OCI-LY7 (cell line): ENCODE results near the gene HPSE2. TPM values are rescaled to one million over a fixed set of nuclear protein-coding genes. Genes with fewer than 3 reads are reported as not detected.

Experiments
- BruUV-seq: library from RNA; stranded (reverse); fragments of 400-500 nt; replicated peaks from 2 replicates; lab custom pipeline; 2021; lab: Mats Ljungman, UMichigan
- CTCF ChIA-PET: fragments of 300-600 bp; sonication (Branson Sonifier 250); formaldehyde crosslinking; loops from one replicate; lab custom pipeline; 2022; ENCODE audit warnings: antibody characterized with exemption; ENCODE audit not compliant: unreplicated experiment; lab: Charles Lee
- POLR2A ChIA-PET: fragments of 300-600 bp; sonication (Branson Sonifier 250); formaldehyde crosslinking; loops from one replicate; lab custom pipeline; 2022; ENCODE audit warnings: antibody characterized with exemption; lab: Charles Lee
- DNase-seq: peaks from one replicate; pipeline ENCODE4 v3.0.0-alpha.2; 2015; ENCODE audit warnings: low spot score
- H2AFZ ChIP-seq: fragments of 200-600 bp; sonication (generic), shearing (Covaris generic); 2 replicates; pipeline ENCODE4 v1.6.1; 2014; ENCODE audit warnings: mild to moderate bottlenecking, antibody characterized with exemption, low read length, moderate library complexity
- H3K27ac ChIP-seq: fragments of 200-600 bp; sonication (generic); 2 replicates; pipeline ENCODE4 v1.5.1; 2014; ENCODE audit warnings: mixed run types, low read depth, mild to moderate bottlenecking, moderate library complexity, low read length, inconsistent platforms; ENCODE audit not compliant: poor library complexity, severe bottlenecking
- H3K36me3 ChIP-seq: fragments of 200-600 bp; sonication (generic); 2 replicates; pipeline ENCODE4 v1.6.1; 2014; ENCODE audit warnings: mild to moderate bottlenecking, antibody characterized with exemption, low read length, moderate library complexity, mixed read lengths; ENCODE audit not compliant: insufficient read depth
- H3K4me1 ChIP-seq: fragments of 200-600 bp; sonication (generic); 2 replicates; pipeline ENCODE4 v1.5.1; 2014; ENCODE audit warnings: mild to moderate bottlenecking, low read length; ENCODE audit not compliant: insufficient read depth, poor library complexity, severe bottlenecking
- H3K4me2 ChIP-seq: fragments of 200-600 bp; sonication (generic); 2 replicates; pipeline ENCODE4 v1.6.1; 2014; ENCODE audit warnings: mild to moderate bottlenecking, low read length
- H3K4me3 ChIP-seq: fragments of 200-600 bp; sonication (generic); 2 replicates; pipeline ENCODE4 v1.5.1; 2014; ENCODE audit warnings: mild to moderate bottlenecking, low read depth, low read length; ENCODE audit not compliant: poor library complexity, severe bottlenecking
- H3K79me2 ChIP-seq: fragments of 200-600 bp; sonication (generic); 2 replicates; pipeline ENCODE4 v1.6.1; 2016; ENCODE audit warnings: low read depth, mild to moderate bottlenecking, low read length, moderate library complexity, mixed read lengths; ENCODE audit not compliant: insufficient read depth
- H3K9me2 ChIP-seq: fragments of 200-600 bp; sonication (generic); 2 replicates; pipeline ENCODE4 v1.6.1; 2016; ENCODE audit warnings: mild to moderate bottlenecking, low read length, mixed read lengths; ENCODE audit not compliant: insufficient read depth
- H3K9me3 ChIP-seq: fragments of 200-600 bp; sonication (generic); 2 replicates; pipeline ENCODE4 v1.6.1; 2014; ENCODE audit warnings: mild to moderate bottlenecking, mixed run types, low read length, mixed read lengths
- H4K20me1 ChIP-seq: fragments of 200-600 bp; sonication (generic); 2 replicates; pipeline ENCODE4 v1.6.1; 2014; ENCODE audit warnings: mild to moderate bottlenecking, antibody characterized with exemption, low read length, moderate library complexity, mixed read lengths; ENCODE audit not compliant: insufficient read depth
- EZH2phosphoT487 ChIP-seq: fragments of 200-600 bp; sonication (generic); IDR thresholded peaks from 2 replicates; pipeline ENCODE4 v1.6.1; 2018; ENCODE audit warnings: low read depth, borderline replicate concordance, mild to moderate bottlenecking, mixed run types, antibody characterized with exemption, low read length, moderate library complexity, mixed read lengths
- intact Hi-C: fragments of 100-400 bp; cut with micrococcal nuclease; formaldehyde crosslinking; loops from one replicate; pipeline ENCODE4 v1.10.0; 2022; ENCODE audit not compliant: unreplicated experiment
- total RNA-seq, 2 experiments: library from RNA; depleted of rRNA in 1 of 2; stranded (reverse); fragments of >200 nt in 1 of 2; shearing (Covaris generic) in 1 of 2; gene quantifications; 2 replicates each; pipeline ENCODE4 v1.2.3, GENCODE V29; 2014 to 2022
- TF ChIP-seq, protein P1 (sequence below): fragments of 200-600 bp; sonication (generic); conservative IDR thresholded peaks from 2 replicates; pipeline ENCODE4 v1.5.1; 2014; ENCODE audit warnings: mild to moderate bottlenecking, antibody characterized with exemption, low read length, moderate library complexity, mixed read lengths

Gene HPSE2
- total RNA-seq, 2 experiments from 2014 or later, result not detected

GRCh38 chr10:98920360-98920759 lies 315.3 kb downstream of the HPSE2 start:
- POLR2A ChIA-PET, result no interaction called here

DNA sequence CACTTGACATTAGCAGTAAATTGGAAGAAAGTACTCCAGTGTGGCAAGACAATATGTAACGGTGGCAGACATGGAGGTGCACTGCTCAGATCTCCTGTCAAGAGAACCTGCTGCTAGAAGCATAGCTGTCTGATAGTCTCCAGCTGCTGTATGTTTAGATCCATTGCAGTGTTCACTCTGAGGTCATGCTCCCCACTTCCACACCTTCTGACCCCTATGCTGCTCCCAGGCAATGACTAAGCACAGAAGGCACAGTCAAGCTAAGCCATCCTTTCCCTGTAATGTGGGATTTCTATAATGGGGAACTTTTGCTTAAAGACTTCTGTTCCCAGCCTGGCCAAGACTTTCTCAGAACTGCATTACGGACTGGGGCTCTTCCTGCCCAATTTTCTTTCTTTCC lies 315.8 kb downstream of the HPSE2 start:
- TF ChIP-seq EZH2phosphoT487, result no peak
- TF ChIP-seq, protein P1, sequence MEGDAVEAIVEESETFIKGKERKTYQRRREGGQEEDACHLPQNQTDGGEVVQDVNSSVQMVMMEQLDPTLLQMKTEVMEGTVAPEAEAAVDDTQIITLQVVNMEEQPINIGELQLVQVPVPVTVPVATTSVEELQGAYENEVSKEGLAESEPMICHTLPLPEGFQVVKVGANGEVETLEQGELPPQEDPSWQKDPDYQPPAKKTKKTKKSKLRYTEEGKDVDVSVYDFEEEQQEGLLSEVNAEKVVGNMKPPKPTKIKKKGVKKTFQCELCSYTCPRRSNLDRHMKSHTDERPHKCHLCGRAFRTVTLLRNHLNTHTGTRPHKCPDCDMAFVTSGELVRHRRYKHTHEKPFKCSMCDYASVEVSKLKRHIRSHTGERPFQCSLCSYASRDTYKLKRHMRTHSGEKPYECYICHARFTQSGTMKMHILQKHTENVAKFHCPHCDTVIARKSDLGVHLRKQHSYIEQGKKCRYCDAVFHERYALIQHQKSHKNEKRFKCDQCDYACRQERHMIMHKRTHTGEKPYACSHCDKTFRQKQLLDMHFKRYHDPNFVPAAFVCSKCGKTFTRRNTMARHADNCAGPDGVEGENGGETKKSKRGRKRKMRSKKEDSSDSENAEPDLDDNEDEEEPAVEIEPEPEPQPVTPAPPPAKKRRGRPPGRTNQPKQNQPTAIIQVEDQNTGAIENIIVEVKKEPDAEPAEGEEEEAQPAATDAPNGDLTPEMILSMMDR, result no peak
- intact Hi-C loops, result no loop called here

More at GRCh38 chr10:98920360-98920759, 315.3 kb downstream of the HPSE2 start:
- Histone ChIP-seq H4K20me1 (no peaks in the 10 kb centered on the region), H3K4me1 (no peaks in the 10 kb centered on the region), H3K36me3 (no peaks in the 10 kb centered on the region), H3K4me3 (no peak overlapping the region), H3K9me2 (no peaks in the 10 kb centered on the region), H3K79me2 (no peaks in the 10 kb centered on the region), H3K4me2 (no peak overlapping the region), H3K27ac (no peak overlapping the region), H2AFZ (no peak overlapping the region), H3K9me3 (no peaks in the 10 kb centered on the region)
- TF ChIP-seq, protein P1, result no peak
- TF ChIP-seq EZH2phosphoT487, result no peak
- intact Hi-C loops, result no loop called here
- CTCF ChIA-PET, result no interaction called here
- BruUV-seq, result no TSS peak
- no peak for DNase-seq

GRCh38 chr10:98917828-98918227 lies 317.8 kb downstream of the HPSE2 start:
- H3K4me1 ChIP-seq, result no peaks in the 10 kb centered on the region
- no peak for DNase-seq
- TF ChIP-seq, protein P1, result no peak
- TF ChIP-seq EZH2phosphoT487, result no peak
- no TSS peak for BruUV-seq
- no peaks in the 10 kb centered on the region for H4K20me1 ChIP-seq
- H3K4me2 ChIP-seq, result no peak overlapping the region
- no peaks in the 10 kb centered on the region for H3K79me2 ChIP-seq
- intact Hi-C loops, result no loop called here
- ChIA-PET CTCF (no interaction called here), POLR2A (no interaction called here)
- no peak overlapping the region for H2AFZ ChIP-seq
- H3K4me3 ChIP-seq, result no peak overlapping the region
- no peaks in the 10 kb centered on the region for H3K36me3 ChIP-seq
- no peaks in the 10 kb centered on the region for H3K9me3 ChIP-seq
- H3K9me2 ChIP-seq, result no peaks in the 10 kb centered on the region
- no peak overlapping the region for H3K27ac ChIP-seq

More for the DNA sequence above, 315.8 kb downstream of the HPSE2 start:
- DNase-seq, result no peak
- Histone ChIP-seq H3K4me1 (no peaks in the 10 kb centered on the region), H3K79me2 (no peaks in the 10 kb centered on the region), H3K36me3 (no peaks in the 10 kb centered on the region), H2AFZ (no peak overlapping the region), H4K20me1 (no peaks in the 10 kb centered on the region), H3K4me2 (no peak overlapping the region), H3K27ac (no peak overlapping the region), H3K9me2 (no peaks in the 10 kb centered on the region), H3K4me3 (no peak overlapping the region), H3K9me3 (no peaks in the 10 kb centered on the region)
- POLR2A ChIA-PET, result no interaction called here
- no TSS peak for BruUV-seq
- CTCF ChIA-PET, result no interaction called here
